GM06990 (cell line): ENCODE measurements around the gene GHITM.
A peak's percentile ranks its signal among the peaks of the same experiment; 100 is the strongest.

Experiments
- DNase-seq: peaks from one replicate; pipeline ENCODE4 v3.0.0-alpha.2; 2011; ENCODE audit not compliant: insufficient read length; ENCODE audit errors: extremely low read depth
- H3K27me3 ChIP-seq: replicated peaks from 2 replicates; pipeline ENCODE4 v1.6.0; 2011; ENCODE audit warnings: low read length; ENCODE audit not compliant: control insufficient read depth, insufficient read depth
- H3K36me3 ChIP-seq: 2 replicates; pipeline ENCODE4 v1.5.1; 2011; ENCODE audit warnings: low read length; ENCODE audit not compliant: control insufficient read depth, insufficient read depth
- H3K4me3 ChIP-seq: replicated peaks from 2 replicates; pipeline ENCODE4 v1.5.1; 2011; ENCODE audit warnings: low read depth, mild to moderate bottlenecking, control low read depth, low read length
- TF ChIP-seq, protein P1 (sequence below): IDR thresholded peaks from 2 replicates; pipeline ENCODE4 v1.5.1; 2011; ENCODE audit warnings: low read length, control low read depth, mild to moderate bottlenecking, inconsistent platforms; ENCODE audit not compliant: insufficient read depth, poor library complexity, severe bottlenecking

Gene GHITM

DNA sequence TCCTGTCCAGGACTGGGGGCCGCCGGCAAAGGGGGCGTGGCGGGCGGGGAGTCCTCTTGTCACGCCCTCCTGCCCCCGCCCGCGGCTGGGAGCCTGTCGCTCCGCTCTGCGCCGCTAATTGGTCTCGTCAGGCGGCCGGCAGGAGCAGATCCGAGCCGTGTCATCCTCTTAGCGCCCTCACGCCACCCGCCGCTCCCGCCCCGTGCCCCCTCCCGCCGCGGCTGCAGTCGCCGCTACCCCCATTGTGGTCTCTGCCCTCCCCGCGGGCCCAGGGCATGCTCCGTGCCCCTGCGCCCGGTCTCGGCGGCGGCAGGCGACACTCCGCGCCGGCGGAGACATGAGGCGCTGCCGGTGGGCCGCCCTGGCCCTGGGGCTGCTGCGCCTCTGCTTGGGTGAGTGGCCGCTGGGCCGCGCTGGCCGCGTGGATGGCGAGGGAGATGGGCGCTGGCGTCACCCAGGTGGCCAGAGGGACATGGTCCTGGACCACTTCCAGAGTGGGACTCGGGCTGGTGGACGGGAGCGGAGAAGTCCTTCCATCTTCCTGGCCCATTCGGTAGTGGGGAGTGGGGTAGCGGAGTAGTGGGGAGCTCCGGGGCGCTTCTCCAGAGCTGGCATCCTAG is 55.2 kb downstream of the GHITM start, which contains the start of gene CDHR1:
Gene CDHR1, plus strand, starts transcription at position 114 of the 620 bp plus-strand sequence. Its CDS starts 224 bp downstream, at position 338.
- Histone ChIP-seq H3K27me3 (peaks cover 16% of the 10 kb centered on the region), H3K36me3 (no peaks in the 10 kb centered on the region), H3K4me3 (peak within 1 kb of the TSS; percentile 52)
- DNase-seq, result peak; percentile 71
- TF ChIP-seq, protein P1, sequence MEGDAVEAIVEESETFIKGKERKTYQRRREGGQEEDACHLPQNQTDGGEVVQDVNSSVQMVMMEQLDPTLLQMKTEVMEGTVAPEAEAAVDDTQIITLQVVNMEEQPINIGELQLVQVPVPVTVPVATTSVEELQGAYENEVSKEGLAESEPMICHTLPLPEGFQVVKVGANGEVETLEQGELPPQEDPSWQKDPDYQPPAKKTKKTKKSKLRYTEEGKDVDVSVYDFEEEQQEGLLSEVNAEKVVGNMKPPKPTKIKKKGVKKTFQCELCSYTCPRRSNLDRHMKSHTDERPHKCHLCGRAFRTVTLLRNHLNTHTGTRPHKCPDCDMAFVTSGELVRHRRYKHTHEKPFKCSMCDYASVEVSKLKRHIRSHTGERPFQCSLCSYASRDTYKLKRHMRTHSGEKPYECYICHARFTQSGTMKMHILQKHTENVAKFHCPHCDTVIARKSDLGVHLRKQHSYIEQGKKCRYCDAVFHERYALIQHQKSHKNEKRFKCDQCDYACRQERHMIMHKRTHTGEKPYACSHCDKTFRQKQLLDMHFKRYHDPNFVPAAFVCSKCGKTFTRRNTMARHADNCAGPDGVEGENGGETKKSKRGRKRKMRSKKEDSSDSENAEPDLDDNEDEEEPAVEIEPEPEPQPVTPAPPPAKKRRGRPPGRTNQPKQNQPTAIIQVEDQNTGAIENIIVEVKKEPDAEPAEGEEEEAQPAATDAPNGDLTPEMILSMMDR, result no peak

DNA sequence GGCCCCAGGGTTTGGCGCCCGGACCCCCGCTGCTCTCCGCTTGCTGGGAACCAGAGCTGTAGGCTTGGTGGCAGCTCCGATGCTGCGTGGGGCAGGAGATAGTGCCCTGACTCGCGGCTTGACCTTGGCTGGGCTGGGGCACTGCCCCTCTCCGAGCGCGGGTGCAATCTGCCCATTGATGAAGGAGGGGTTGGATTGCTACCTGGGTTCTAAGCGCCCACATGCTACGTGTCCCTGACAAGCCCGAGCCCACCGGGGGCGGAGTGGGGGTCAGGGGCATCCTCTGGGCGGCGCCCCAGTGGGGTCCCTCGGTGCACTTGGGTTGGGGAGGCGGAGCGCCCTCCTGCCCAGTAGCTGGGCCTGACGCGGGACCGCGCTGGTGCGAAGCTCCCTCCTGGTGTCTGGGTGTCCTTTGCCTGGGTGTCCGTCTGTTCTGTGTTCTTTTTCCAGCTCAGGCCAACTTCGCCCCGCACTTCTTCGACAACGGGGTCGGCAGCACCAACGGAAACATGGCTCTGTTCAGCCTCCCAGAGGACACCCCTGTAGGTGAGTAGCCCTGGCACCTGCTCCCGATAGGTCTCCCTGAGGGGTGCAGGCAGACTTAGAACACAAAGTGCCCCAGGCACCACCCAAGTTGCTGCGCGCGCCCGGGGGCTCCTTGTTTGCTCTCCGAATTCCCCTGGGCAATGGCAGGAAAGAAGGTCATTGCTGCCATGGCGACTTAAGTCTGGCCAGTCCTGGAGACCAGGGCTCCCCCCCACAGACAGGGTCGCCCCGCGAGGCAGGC is 55.9 kb downstream of the GHITM start:
- Histone ChIP-seq H3K36me3 (no peaks in the 10 kb centered on the region), H3K27me3 (peaks cover 16% of the 10 kb centered on the region), H3K4me3 (peak overlapping the region; percentile 52; the same call in 1 of the 2 replicates)
- TF ChIP-seq, protein P1, result no peak
- DNase-seq, result no peak

DNA sequence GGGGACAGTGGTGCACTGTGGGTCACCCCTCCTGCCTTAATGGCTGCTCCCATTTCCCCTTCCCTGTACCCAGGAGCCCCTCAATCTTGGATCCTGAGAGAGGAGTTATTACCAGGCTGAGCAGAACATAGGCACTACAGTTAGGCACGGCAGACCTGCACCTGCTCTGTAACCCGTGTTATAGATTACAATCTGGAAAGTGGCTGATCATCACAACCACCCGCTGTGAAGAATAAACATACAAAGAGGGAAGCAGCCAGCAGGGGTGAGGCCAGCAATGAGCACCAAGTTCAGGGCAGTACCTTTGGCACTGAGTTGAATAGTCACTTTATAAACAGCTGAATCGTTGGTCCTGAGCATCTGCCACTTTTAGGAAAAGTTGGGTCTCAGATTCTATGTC is 56.8 kb downstream of the GHITM start:
- TF ChIP-seq, protein P1, result no peak
- Histone ChIP-seq H3K27me3 (peaks cover 16% of the 10 kb centered on the region), H3K4me3 (no peak overlapping the region), H3K36me3 (no peaks in the 10 kb centered on the region)
- no peak for DNase-seq

DNA sequence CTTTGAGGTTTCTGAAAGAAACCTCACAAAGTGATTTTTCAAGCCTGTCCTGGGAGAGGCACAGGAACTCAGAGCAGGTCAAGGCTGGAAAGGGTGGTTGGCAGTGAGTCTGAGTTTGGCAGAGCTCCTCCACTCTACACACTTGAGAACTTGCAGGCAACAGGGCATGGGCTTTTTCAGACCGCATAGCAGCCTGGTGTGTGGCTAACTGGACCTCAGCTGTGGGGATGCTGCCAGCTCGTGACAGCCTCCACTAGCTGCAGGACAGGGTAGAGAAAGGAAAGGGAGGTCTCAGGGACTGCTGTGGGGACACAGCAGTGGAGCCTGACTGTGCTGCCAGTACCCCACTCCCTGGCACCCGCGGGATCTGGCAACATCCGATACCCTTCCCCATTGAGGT is 57.6 kb downstream of the GHITM start:
- DNase-seq, result no peak
- Histone ChIP-seq H3K27me3 (peaks cover 16% of the 10 kb centered on the region), H3K36me3 (no peaks in the 10 kb centered on the region), H3K4me3 (no peak overlapping the region)
- TF ChIP-seq, protein P1, result no peak

DNA sequence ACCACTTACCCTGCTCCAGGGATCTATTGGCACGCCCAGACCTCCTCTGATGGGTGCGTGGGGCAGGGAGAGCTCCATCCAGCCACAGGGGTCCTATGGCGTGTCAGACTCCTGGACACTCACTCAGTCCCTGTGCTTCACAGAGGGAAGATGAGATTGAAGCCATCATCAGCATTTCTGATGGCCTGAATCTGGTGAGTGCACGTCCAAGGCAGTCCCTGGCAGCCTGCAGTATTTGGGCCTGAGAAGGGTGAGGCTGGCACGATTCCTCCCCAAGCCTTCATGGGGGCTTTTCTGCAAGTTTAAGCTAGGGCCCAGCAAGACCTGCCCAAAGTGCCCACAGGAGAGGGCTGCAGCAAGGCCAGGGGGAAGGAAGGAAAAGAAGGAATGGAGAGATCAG is 58.3 kb downstream of the GHITM start:
- TF ChIP-seq, protein P1, result no peak
- Histone ChIP-seq H3K4me3 (no peak overlapping the region), H3K27me3 (peaks cover 16% of the 10 kb centered on the region), H3K36me3 (no peaks in the 10 kb centered on the region)
- DNase-seq, result no peak
